ENCODE results near the gene STPG1.

The STPG1 gene

GRCh38 chr1:24426744-24427544 is 13.4 kb upstream of the STPG1 start:
- no peak for DNase-seq (ENCODE audit: low read depth in 2 of 2)

DNA sequence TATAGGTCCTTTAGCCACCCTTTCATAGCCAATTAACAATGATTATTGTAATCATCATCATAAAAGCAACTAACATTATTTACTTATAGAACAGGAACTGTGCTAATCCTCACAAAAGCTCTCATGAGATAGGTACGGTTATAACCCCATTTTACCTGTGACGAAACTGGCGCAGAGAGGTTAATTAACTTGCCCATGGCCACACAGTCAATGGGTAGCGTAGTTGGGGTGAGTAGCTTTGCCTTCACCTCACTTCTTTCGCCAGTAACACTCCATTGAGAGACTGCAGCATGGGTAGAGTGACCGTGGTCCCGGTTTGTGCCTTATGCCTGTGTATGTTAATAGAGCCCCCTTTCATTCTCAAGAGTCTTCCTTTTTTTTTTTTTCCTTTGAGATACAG is 12.3 kb upstream of the STPG1 start:
- DNase-seq (ENCODE audit: low read depth in 2 of 2), result no peak

DNA sequence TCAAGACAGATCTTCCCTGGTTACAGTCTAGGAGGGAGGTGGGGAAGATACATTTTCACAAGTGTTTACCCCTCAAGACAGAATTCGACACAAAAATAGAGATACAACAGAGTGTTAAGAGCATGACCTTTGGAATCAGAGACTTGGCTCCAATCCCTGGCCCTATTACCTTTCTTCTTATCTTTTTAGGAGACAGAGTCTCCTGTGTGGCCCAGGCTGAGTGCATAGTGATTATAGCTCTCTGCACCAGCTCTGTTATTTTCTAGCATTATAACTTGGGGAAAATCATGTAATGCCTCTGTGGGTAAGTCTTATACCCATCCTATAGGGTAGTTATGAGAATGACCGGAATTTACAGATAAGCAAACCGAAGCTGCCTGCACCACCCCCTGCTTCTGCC is 11.9 kb upstream of the STPG1 start:
- DNase-seq (ENCODE audit: low read depth in 2 of 2), result no peak

- DNase-seq (ENCODE audit: low read depth in 2 of 2), result no peak
These were observed 11.4 kb upstream of the STPG1 start for GRCh38 chr1:24424990-24425389.

- no peak for DNase-seq (ENCODE audit: low read depth in 2 of 2)
These were observed 10.6 kb upstream of the STPG1 start for GRCh38 chr1:24424207-24424606.

DNA sequence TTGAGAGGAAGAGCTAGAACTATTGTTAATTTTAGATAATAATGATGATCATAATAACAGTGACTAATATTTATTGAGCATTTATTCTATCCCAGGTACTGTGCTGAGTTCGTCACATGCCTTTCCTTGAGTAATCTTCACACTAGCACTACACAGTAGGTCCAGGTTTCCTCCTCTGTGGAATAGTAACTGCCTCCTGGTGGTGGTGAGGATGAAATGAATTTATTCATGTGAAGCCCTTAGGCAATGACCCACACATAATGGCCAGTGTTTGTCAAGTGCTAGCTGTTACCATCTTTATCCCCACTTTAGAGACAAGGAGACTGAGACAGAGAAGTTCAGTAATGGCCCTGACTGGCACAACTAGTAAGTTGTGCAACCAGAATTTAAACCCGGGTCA is 7.9 kb upstream of the STPG1 start:
- no peak for DNase-seq (ENCODE audit: low read depth in 2 of 2)

GRCh38 chr1:24420547-24420946 is 7.0 kb upstream of the STPG1 start:
- DNase-seq (ENCODE audit: low read depth in 2 of 2), result no peak

- no peak for DNase-seq (ENCODE audit: low read depth in 2 of 2)
These were observed 5.5 kb upstream of the STPG1 start for GRCh38 chr1:24418898-24419628.

GRCh38 chr1:24417681-24418080 is 4.1 kb upstream of the STPG1 start:
- DNase-seq (ENCODE audit: low read depth in 2 of 2), result no peak

DNA sequence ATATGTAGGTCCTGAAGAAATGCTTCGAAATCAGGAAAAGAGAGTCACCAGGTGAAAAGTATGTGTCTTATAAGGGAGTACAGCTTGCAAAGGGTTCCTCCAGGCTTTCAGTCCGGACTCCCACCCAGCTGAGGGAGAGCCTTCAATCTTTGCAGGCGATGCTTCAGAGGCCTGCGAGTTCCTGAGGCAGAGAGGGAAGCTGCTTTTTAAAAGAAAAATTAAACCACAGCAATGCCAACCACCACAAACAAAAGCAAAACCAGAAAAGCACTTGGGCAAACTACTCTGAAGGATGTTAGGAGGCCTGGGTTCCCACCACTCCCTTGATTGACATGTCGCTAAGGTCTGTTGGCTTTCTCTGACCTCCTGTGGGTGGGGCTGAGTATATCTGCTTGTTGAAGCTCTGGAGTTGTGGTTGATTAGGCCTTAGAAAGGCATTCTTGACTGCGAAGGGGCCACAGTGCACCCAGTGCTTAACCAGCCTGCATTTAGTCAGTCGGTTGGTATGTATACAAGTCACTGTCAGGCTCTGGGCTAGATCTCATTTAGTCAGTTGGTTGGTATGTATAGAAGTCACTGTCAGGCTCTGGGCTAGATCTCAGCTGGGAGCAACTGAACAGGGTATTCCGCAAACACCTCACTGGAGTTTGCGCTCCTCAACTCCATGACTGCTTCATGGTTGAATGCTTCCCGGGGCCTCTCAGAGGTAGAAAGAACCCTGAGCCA is 3.2 kb upstream of the STPG1 start:
- DNase-seq (ENCODE audit: low read depth in 2 of 2), result peak in 1 of 2 donors; percentile 12

DNA sequence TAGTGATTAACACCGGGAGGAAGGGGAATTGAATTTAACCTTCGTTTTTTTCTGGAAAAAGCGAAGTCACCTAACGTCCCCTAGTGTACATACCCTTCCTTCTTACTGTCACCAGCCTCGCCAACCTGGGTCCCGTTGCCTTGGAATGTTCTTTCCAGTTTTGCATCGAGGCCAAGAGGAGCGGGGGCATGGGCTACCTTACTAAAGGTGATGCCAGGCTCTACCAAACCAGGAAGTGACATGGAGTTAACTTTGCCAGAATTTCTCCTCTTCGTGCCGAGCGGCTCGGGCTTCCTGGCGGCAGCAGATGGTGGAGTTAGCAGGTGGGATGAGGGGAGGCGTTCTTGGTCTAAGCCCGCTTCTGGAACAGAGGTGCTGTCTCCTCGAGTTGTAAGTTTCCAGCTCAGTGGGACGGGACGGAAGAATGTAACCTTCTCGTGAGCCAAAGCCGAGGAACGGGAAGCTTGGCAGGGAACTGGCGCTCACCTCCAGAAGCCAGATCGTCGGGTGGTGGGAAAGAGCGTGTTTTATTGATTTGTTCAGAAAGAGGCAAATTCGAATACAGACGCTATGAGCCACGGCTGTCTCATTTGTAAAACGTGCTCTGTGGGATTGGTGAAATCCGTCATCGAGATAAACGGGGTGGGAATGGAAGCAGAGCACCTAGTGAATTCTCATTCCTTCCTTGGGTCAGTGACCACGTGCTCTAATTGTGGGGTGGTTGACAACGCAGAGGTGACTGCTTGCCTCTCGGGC is 2.5 kb upstream of the STPG1 start:
- DNase-seq (ENCODE audit: low read depth in 2 of 2), result peak in 1 of 2 donors; percentile 14

DNA sequence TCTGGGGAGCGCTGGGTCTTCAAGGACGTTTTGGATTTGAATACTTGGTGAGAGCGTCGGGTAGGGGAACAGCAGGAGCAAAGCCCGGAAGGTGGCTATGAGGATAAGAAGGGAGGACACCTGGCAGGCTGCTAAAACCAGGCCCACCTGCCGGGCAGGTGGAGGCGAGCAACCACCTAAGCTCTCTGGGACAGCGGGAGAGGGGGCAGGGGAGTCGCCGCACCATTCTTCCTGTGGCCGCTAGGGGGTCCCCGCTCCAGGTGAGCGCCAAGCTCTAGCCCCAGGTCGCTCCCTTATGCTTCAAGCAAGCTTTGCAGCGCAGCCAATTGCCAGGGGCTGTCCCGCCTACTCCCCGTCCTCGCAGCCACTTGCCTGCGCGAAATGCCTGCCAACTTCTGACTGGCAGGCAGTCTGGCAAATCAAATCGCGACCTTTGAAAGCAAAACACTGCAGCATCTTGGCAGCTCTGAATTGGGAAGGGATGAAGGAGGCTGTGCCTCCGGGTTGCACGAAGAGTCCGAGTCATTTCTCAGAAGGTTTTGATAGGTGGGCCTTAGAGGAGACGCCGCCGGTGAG is 1.8 kb upstream of the STPG1 start, which contains the start of gene NIPAL3:
Gene NIPAL3 (plus strand): TSS at position 469 of the 576 bp plus-strand sequence. CDS start 3,746 bp downstream, outside the sequence.
- peak; percentile 87 to 96 for DNase-seq (ENCODE audit: low read depth in 2 of 2)

- no peak for DNase-seq (ENCODE audit: low read depth in 2 of 2)
These were observed 1.3 kb upstream of the STPG1 start for GRCh38 chr1:24414775-24415333.

DNA sequence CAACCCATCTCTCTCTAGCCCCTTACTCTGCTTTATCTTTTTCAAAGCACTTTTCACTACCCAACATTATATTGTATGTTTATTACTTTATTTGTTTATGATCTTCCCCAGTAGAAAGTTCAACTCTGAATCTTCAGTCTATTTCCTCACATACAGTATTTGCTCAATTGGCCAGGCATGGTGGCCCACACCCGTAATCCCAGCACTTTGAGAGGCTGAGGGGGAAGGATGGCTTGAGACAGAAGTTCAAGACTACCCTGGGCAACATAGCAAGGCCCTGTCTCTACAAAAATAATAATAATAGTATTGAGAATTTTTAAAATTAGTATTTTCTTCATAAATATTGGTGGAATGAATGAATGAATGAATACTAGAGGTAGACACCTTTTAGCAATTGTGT is 1.2 kb downstream of the STPG1 start:
- DNase-seq (ENCODE audit: low read depth in 2 of 2), result no peak

DNA sequence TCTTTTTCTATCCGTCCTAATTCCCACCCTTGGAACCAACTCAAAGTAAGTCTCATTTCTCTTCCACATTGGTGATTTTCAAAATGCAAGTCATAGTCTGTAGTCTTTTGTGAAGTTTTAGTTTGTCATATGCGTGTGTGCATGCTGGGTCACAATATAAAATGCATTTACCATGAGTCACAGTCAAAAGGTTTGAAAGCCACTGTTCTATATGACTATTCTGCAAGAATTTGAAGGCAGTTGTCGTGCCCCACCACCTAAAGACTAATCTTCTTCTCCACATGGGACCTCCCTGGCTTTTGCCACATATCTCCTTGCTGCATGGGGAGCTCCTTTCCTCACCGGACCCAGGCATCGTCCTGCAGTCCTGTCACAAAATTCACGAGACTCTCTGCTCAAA is 1.6 kb downstream of the STPG1 start:
- DNase-seq (ENCODE audit: low read depth in 2 of 2), result no peak

DNA sequence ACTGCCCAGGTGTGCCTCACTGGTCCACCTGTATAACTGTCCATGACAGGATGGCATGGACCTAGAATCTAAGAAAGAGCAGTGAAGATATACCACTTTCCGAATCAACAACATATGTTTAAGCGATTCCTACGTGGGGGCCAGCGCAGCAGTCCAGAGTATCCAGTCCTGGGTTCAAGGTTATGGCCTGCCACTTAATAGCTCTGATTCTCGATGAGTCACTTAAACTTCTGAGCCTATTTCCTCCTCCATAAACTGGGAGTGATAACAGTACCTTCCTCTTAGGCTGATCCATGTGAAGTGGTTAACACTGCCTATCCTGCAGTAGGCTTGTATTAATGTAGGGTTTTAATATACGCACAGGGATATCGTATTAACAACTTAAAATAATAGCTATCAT is 2.8 kb downstream of the STPG1 start:
- no peak for DNase-seq (ENCODE audit: low read depth in 2 of 2)

GRCh38 chr1:24409535-24409934 is 4.0 kb downstream of the STPG1 start:
- no peak for DNase-seq (ENCODE audit: low read depth in 2 of 2)

- no peak for DNase-seq (ENCODE audit: low read depth in 2 of 2)
These were observed 6.8 kb downstream of the STPG1 start for GRCh38 chr1:24406788-24407187.

DNA sequence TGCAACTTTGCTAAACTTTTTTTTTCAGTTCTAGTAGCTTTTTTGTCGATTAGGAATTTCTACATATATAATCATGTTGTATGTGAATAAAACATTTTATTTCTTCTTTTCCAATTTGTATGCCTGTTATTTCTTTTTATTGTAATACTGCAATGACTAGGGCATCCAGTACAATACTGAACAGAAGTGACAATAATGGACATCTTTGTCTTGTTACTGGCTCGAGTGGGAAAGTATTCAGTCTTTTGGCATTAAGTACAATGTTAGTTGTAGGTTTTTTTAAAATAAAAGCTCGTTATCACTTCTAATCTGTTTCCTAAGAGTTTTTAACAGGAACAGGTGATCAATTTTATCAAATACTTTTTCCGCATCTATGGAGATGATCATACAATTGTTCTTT is 9.8 kb downstream of the STPG1 start:
- no peak for DNase-seq (ENCODE audit: low read depth in 2 of 2)

GRCh38 chr1:24400065-24400464 is 13.5 kb downstream of the STPG1 start:
- no peak for DNase-seq (ENCODE audit: low read depth in 2 of 2)

GRCh38 chr1:24393892-24394291 is 19.7 kb downstream of the STPG1 start:
- DNase-seq (ENCODE audit: low read depth in 2 of 2), result no peak

Measured in stimulated activated CD4-positive, alpha-beta T cell treated with anti-CD3 and anti-CD28 coated beads, Interleukin-1b, Interleukin-23, amount 100 ng/mL, for 1 hour (primary cell).